RKO (cell line): Measurements from ENCODE around the gene ZNF708.
"Not testable (repeated sequence)": the region's sequence is repeated elsewhere in the genome, so short reads cannot be mapped to it uniquely, and the experiment has no call there.

Experiments used
- DNase-seq: peaks from one replicate; pipeline ENCODE4 v3.0.0-alpha.2; 2016; ENCODE audit warnings: low spot score

ZNF708 gene

GRCh38 chr19:21260164-21260847, 68.9 kb downstream of the ZNF708 start:
- DNase-seq = no peak

GRCh38 chr19:21259421-21260124, 69.6 kb downstream of the ZNF708 start:
- DNase-seq = not testable (repeated sequence)

GRCh38 chr19:21256722-21257121, 72.5 kb downstream of the ZNF708 start:
- DNase-seq = peak; percentile 80
